ENCODE data around the gene RBP3.

Gene RBP3

GRCh38 chr10:47360419-47361040 is 12.4 kb downstream of the RBP3 start:
- no peaks in the 10 kb centered on the region for H3K9me3 ChIP-seq (ENCODE audit: control insufficient read depth, low read length)
- H3K9ac ChIP-seq, result no peak overlapping the region
- H3K27ac ChIP-seq, result no peak overlapping the region
- peaks cover 2% of the 10 kb centered on the region for H3K4me1 ChIP-seq
- H2AFZ ChIP-seq, result no peak overlapping the region
- no peak overlapping the region for H3K4me2 ChIP-seq (ENCODE audit: low read length)
- no peak overlapping the region for H3K4me3 ChIP-seq (ENCODE audit: low read depth, low read length)
- H3K36me3 ChIP-seq (ENCODE audit: control insufficient read depth, insufficient read depth, low read length), result no peaks in the 10 kb centered on the region
- no peak for TF ChIP-seq CTCF (IDR thresholded peaks at IDR 0.05)
- no peaks in the 10 kb centered on the region for H3K27me3 ChIP-seq (ENCODE audit: control insufficient read depth, insufficient read depth, low read length)
- no peaks in the 10 kb centered on the region for H3K79me2 ChIP-seq

- peak; percentile 43 for TF ChIP-seq CTCF (IDR thresholded peaks at IDR 0.05)
- no peak overlapping the region for H3K9ac ChIP-seq
- H3K36me3 ChIP-seq (ENCODE audit: control insufficient read depth, insufficient read depth, low read length), result no peaks in the 10 kb centered on the region
These were observed 13.1 kb downstream of the RBP3 start for GRCh38 chr10:47361293-47361692.

GRCh38 chr10:47362199-47362598 is 14.0 kb downstream of the RBP3 start:
- H3K4me2 ChIP-seq (ENCODE audit: low read length), result no peak overlapping the region

More at GRCh38 chr10:47361293-47361692, 13.1 kb downstream of the RBP3 start:
- no peak overlapping the region for H2AFZ ChIP-seq
- H3K79me2 ChIP-seq, result no peaks in the 10 kb centered on the region
- no peak overlapping the region for H3K4me3 ChIP-seq (ENCODE audit: low read depth, low read length)
- H3K27me3 ChIP-seq (ENCODE audit: control insufficient read depth, insufficient read depth, low read length), result no peaks in the 10 kb centered on the region
- H3K27ac ChIP-seq, result no peak overlapping the region
- H3K9me3 ChIP-seq (ENCODE audit: control insufficient read depth, low read length), result no peaks in the 10 kb centered on the region
- peaks cover 2% of the 10 kb centered on the region for H3K4me1 ChIP-seq
- H3K4me2 ChIP-seq (ENCODE audit: low read length), result no peak overlapping the region

GRCh38 chr10:47363781-47364180 is 15.6 kb downstream of the RBP3 start:
- no peak overlapping the region for H3K9ac ChIP-seq
- H3K27me3 ChIP-seq (ENCODE audit: control insufficient read depth, insufficient read depth, low read length), result no peaks in the 10 kb centered on the region
- H3K4me2 ChIP-seq (ENCODE audit: low read length), result no peak overlapping the region
- H3K27ac ChIP-seq, result no peak overlapping the region
- no peaks in the 10 kb centered on the region for H3K9me3 ChIP-seq (ENCODE audit: control insufficient read depth, low read length)
- H3K36me3 ChIP-seq (ENCODE audit: control insufficient read depth, insufficient read depth, low read length), result no peaks in the 10 kb centered on the region
- peaks cover 2% of the 10 kb centered on the region for H3K4me1 ChIP-seq
- no peaks in the 10 kb centered on the region for H3K79me2 ChIP-seq
- no peak for TF ChIP-seq CTCF (IDR thresholded peaks at IDR 0.05)
- H2AFZ ChIP-seq, result no peak overlapping the region
- H3K4me3 ChIP-seq (ENCODE audit: low read depth, low read length), result no peak overlapping the region

More at GRCh38 chr10:47362199-47362598, 14.0 kb downstream of the RBP3 start:
- Histone ChIP-seq H3K27me3 (ENCODE audit: control insufficient read depth, insufficient read depth, low read length) (no peaks in the 10 kb centered on the region), H3K27ac (no peak overlapping the region), H2AFZ (no peak overlapping the region), H3K36me3 (ENCODE audit: control insufficient read depth, insufficient read depth, low read length) (no peaks in the 10 kb centered on the region), H3K79me2 (no peaks in the 10 kb centered on the region), H3K9ac (no peak overlapping the region), H3K4me1 (peaks cover 2% of the 10 kb centered on the region), H3K9me3 (ENCODE audit: control insufficient read depth, low read length) (no peaks in the 10 kb centered on the region), H3K4me3 (ENCODE audit: low read depth, low read length) (no peak overlapping the region)
- no peak for TF ChIP-seq CTCF (IDR thresholded peaks at IDR 0.05)

- peak overlapping the region; percentile 28 for H2AFZ ChIP-seq
- no peaks in the 10 kb centered on the region for H3K9me3 ChIP-seq (ENCODE audit: control insufficient read depth, low read length)
- H3K27me3 ChIP-seq (ENCODE audit: control insufficient read depth, insufficient read depth, low read length), result no peaks in the 10 kb centered on the region
- H3K4me1 ChIP-seq, result peaks cover 2% of the 10 kb centered on the region
- no peaks in the 10 kb centered on the region for H3K36me3 ChIP-seq (ENCODE audit: control insufficient read depth, insufficient read depth, low read length)
- no peak overlapping the region for H3K9ac ChIP-seq
- H3K79me2 ChIP-seq, result no peaks in the 10 kb centered on the region
- no peak overlapping the region for H3K27ac ChIP-seq
- H3K4me3 ChIP-seq (ENCODE audit: low read depth, low read length), result no peak overlapping the region
- no peak overlapping the region for H3K4me2 ChIP-seq (ENCODE audit: low read length)
- no peak for TF ChIP-seq CTCF (IDR thresholded peaks at IDR 0.05)
These were observed 16.2 kb downstream of the RBP3 start for GRCh38 chr10:47364366-47364765.
